A673 (cell line): ENCODE data around the gene ATP6V1C2. TPM values are rescaled to one million over a fixed set of nuclear protein-coding genes. Genes with fewer than 3 reads are reported as not detected.

Source experiments
- BruUV-seq: library from RNA; stranded (reverse); fragments of 400-500 nt; replicated peaks from 2 replicates; lab custom pipeline; 2021; lab: Mats Ljungman, UMichigan
- CTCF ChIA-PET: fragments of 300-600 bp; sonication (Branson Sonifier 250); formaldehyde crosslinking; loops from one replicate; lab custom pipeline; 2022; ENCODE audit warnings: antibody characterized with exemption; lab: Charles Lee
- POLR2A ChIA-PET: fragments of 300-600 bp; sonication (Branson Sonifier 250); formaldehyde crosslinking; loops from one replicate; lab custom pipeline; 2022; ENCODE audit warnings: antibody characterized with exemption; ENCODE audit not compliant: low non-redundant PET; lab: Charles Lee
- DNase-seq: peaks from one replicate; pipeline ENCODE4 v3.0.0-alpha.2; 2015; ENCODE audit warnings: low spot score
- H3K27ac ChIP-seq: fragments of 200-600 bp; sonication (generic); 2 replicates; pipeline ENCODE4 v1.5.1; 2016; ENCODE audit warnings: mixed run types, low read depth, mild to moderate bottlenecking, mixed read lengths, antibody characterized with exemption, low read length; ENCODE audit not compliant: poor library complexity, severe bottlenecking
- H3K27me3 ChIP-seq: fragments of 200-600 bp; sonication (generic); replicated peaks from 2 replicates; pipeline ENCODE4 v1.6.1; 2017; ENCODE audit warnings: mixed run types, low read depth, mild to moderate bottlenecking, mixed read lengths, antibody characterized with exemption, low read length; ENCODE audit not compliant: insufficient read depth, poor library complexity
- H3K36me3 ChIP-seq: fragments of 200-600 bp; sonication (generic); 2 replicates; pipeline ENCODE4 v1.6.1; 2016; ENCODE audit warnings: mixed run types, mild to moderate bottlenecking, mixed read lengths, antibody characterized with exemption, low read length; ENCODE audit not compliant: insufficient read depth, poor library complexity, severe bottlenecking
- H3K4me1 ChIP-seq: fragments of 200-600 bp; sonication (generic); 2 replicates; pipeline ENCODE4 v1.6.1; 2017; ENCODE audit warnings: mixed run types, mild to moderate bottlenecking, mixed read lengths, antibody characterized with exemption, low read length; ENCODE audit not compliant: insufficient read depth, poor library complexity, severe bottlenecking
- H3K4me3 ChIP-seq: fragments of 200-600 bp; sonication (generic); 2 replicates; pipeline ENCODE4 v1.5.1; 2016; ENCODE audit warnings: low read depth, mixed run types, mild to moderate bottlenecking, mixed read lengths, low read length; ENCODE audit not compliant: poor library complexity, severe bottlenecking
- H3K9me3 ChIP-seq: fragments of 200-600 bp; sonication (generic); 2 replicates; pipeline ENCODE4 v1.6.1; 2016; ENCODE audit warnings: mixed run types, low read depth, mild to moderate bottlenecking, mixed read lengths, antibody characterized with exemption, low read length; ENCODE audit not compliant: poor library complexity, severe bottlenecking
- CTCF ChIP-seq: fragments of 300-800, 200-600 bp; sonication (generic); conservative IDR thresholded peaks from 2 replicates; pipeline ENCODE4 v1.5.1; 2017; ENCODE audit warnings: low read depth, mild to moderate bottlenecking, antibody characterized with exemption, low read length, moderate library complexity, mixed read lengths
- EZH2 ChIP-seq: fragments of 200-600 bp; sonication (generic); IDR thresholded peaks from 2 replicates; pipeline ENCODE4 v1.6.1; 2017; ENCODE audit warnings: borderline replicate concordance, low read depth, mild to moderate bottlenecking, mixed read lengths, antibody characterized with exemption, low read length; ENCODE audit not compliant: poor library complexity, severe bottlenecking
- intact Hi-C: fragments of 100-400 bp; cut with micrococcal nuclease; formaldehyde crosslinking; loops from one replicate; pipeline ENCODE4 v1.10.0; 2022; ENCODE audit not compliant: unreplicated experiment
- total RNA-seq: library from RNA; stranded (reverse); gene quantifications from 2 replicates; pipeline ENCODE4 v1.2.3, GENCODE V29; 2021

ATP6V1C2 gene
- total RNA-seq, 1 experiment from 2014 or later = not detected

- intact Hi-C loops = no loop called here
- CTCF ChIA-PET = interaction anchor here (0.6 kb wide), 1 partner anchor 17 kb away, joined by 7 read pairs; no protein-coding TSS in a partner anchor
- no peak for DNase-seq
- Histone ChIP-seq H3K36me3 (no peaks in the 10 kb centered on the region), H3K4me3 (no peak overlapping the region), H3K9me3 (no peaks in the 10 kb centered on the region), H3K4me1 (no peaks in the 10 kb centered on the region), H3K27me3 (no peaks in the 10 kb centered on the region), H3K27ac (no peak overlapping the region)
- no TSS peak for BruUV-seq
- no peak for TF ChIP-seq EZH2
- no peak for TF ChIP-seq CTCF
- POLR2A ChIA-PET = no interaction called here
Measured at GRCh38 chr2:10770956-10771750, 49.7 kb downstream of the ATP6V1C2 start.

- no peaks in the 10 kb centered on the region for H3K4me1 ChIP-seq
- no peaks in the 10 kb centered on the region for H3K9me3 ChIP-seq
- H3K27me3 ChIP-seq = no peaks in the 10 kb centered on the region
- no peak overlapping the region for H3K4me3 ChIP-seq
- no TSS peak for BruUV-seq
- ChIA-PET POLR2A (no interaction called here), CTCF (no interaction called here)
- intact Hi-C loops = no loop called here
- no peaks in the 10 kb centered on the region for H3K36me3 ChIP-seq
- TF ChIP-seq CTCF (no peak), EZH2 (no peak)
- H3K27ac ChIP-seq = no peak overlapping the region
- no peak for DNase-seq
Measured at GRCh38 chr2:10771786-10772185, 50.4 kb downstream of the ATP6V1C2 start.

GRCh38 chr2:10772201-10772867 lies 50.9 kb downstream of the ATP6V1C2 start:
- DNase-seq = no peak
- no peak overlapping the region for H3K27ac ChIP-seq
- BruUV-seq = no TSS peak
- CTCF ChIA-PET = no interaction called here
- H3K27me3 ChIP-seq = no peaks in the 10 kb centered on the region
- no peak for TF ChIP-seq CTCF
- no peak for TF ChIP-seq EZH2
- POLR2A ChIA-PET = no interaction called here
- H3K9me3 ChIP-seq = no peaks in the 10 kb centered on the region
- intact Hi-C loops = no loop called here
- H3K4me3 ChIP-seq = no peak overlapping the region
- H3K4me1 ChIP-seq = no peaks in the 10 kb centered on the region
- peaks cover 2% of the 10 kb centered on the region for H3K36me3 ChIP-seq
